C1 segment of cervical spinal cord (tissue), 14 donors: ENCODE data around the gene OR2A1.
"Not testable (repeated sequence)": the region's sequence is repeated elsewhere in the genome, so short reads cannot be mapped to it uniquely, and the experiment has no call there.

ENCODE experiments used
- DNase-seq, 14 donors: peaks; one replicate each; lab custom pipeline; 2025; lab: John Stamatoyannopoulos, UW

Gene OR2A1, protein sequence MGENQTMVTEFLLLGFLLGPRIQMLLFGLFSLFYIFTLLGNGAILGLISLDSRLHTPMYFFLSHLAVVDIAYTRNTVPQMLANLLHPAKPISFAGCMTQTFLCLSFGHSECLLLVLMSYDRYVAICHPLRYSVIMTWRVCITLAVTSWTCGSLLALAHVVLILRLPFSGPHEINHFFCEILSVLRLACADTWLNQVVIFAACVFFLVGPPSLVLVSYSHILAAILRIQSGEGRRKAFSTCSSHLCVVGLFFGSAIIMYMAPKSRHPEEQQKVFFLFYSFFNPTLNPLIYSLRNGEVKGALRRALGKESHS

DNA sequence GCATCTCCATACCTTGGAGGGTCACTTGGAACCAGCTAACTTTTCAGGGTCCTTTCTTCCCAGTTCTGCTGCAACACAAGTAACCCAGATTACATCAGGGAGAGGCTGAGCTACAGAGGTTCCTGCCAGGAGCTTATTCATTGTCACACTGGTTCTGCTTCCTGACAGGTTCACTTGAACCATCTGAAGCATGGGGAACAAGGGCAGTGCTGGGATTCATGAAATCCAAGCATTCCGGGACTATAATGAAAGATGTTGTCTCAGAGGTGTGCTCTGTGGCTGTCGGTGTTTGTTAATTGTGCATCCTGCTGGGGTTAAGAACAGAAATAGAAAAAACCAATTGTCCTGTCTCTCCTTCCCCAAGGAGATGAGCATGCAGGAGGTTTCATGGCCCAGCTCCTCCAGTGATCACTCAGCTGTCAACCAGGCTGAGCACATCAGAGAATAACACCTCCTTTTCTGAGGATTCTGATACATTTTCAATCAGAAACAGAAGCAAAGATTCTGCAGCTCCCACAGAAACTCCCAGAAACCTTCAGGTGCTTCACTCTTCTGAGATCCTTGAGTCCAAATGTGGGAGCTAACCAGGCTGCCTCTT lies at the start of gene OR2A1:
Gene OR2A1, plus strand, starts transcription at position 548 of the 598 bp plus-strand sequence. CDS start 5,706 bp downstream, outside the sequence.
- DNase-seq: not testable (repeated sequence)

DNA sequence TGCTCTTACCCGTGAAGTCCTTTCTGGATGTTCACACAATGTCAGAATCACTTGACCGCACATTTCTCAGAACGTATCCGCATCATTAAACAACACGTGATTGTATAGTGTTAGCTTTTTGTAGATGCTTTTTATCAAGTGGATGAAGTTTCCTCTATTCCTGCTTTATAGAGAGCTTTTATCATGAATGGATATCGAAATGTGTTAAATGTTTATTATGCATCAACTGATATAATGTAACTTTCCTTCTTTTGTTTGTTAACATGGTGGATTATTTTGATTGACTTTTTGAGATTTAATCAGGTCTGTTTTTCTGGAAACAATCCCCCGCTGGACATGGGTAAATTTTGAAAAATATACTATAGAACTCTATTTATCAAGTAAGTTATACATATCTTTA lies 47.5 kb upstream of the OR2A1 start, which contains the start of gene OR2A7:
Gene OR2A7, minus strand, starts transcription at position 101 of the 400 bp plus-strand sequence. CDS start 5,164 bp downstream, outside the sequence.
- not testable (repeated sequence) for DNase-seq

DNA sequence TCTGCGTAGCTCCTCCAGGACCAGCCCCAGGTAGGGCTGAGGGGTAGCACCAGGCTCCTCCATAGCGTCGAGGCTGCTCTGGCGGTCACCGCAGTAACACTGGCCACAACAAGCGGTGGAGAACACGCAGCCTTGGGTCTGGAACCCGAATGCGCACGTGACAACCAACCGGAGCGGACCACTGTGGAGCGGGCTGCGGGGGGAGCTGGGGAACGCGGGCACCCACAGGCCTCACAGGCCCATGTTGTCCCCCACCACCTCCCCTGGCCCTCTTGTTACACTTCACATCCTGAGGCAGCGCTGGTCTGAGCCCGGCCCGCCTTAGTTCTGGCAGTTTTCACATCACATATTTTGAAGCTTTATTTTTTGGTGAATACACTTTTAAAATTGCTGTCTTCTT lies 43.0 kb upstream of the OR2A1 start, which contains the start of gene CTAGE8:
Gene CTAGE8, minus strand, starts transcription at position 101 of the 400 bp plus-strand sequence. Its CDS starts 38 bp downstream, at position 63.
- DNase-seq: not testable (repeated sequence)

DNA sequence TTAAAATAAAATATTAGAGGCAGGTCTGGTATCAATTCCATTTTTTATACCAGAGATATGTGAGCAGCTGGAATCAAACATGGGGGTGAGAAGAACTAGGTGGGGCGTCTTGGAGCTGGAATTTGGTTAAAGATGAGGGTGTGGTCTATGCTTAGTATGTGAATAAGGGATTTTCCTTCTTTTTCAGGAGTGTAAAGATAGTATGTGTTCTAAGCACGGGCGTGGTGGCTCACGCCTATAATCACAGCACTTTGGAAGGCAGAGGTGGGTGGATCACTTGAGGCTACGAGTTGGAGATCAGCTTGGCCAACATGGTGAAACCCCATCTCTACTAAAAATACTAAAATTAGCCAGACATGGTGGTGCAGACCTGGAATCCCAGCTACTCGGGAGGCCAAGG lies 36.9 kb upstream of the OR2A1 start:
- DNase-seq: not testable (repeated sequence)

DNA sequence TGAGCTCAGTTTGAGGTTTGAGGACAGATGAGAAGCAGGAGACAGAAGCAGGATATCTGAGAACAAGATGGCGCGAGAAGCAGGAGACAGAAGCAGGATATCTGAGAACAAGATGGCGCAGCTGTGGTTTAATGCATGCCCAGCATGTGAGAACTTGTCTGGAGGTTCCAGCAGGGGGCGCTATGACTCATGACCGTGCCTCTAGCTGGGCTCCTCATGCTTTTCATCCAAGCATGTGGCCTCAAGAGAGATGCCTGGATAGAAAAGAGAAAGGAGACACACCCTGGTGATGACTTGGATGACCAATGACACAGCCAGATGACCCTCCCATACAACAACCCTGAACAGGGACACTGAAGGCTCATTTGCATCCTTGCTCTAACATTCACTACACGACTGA lies 32.2 kb upstream of the OR2A1 start:
- not testable (repeated sequence) for DNase-seq

DNA sequence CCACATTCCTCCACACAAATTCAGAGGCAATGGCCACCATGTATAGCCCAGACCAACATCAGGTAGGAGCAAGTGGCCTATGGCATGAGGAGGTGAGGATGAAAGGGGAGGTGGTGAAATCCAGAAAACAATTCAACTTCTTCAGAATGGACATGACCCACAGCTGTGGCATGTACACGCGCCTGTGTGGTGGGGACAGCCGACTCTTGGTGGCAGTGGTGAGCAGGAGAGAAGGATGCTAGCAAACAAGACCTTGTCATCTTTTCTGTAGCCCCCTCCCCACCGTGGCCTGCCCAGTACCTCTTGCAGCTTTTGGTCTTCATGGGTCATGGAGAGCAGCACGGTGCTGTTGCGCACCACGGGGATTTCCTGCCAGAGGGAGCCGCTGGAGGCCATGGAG lies 30.2 kb upstream of the OR2A1 start:
- DNase-seq: not testable (repeated sequence)

DNA sequence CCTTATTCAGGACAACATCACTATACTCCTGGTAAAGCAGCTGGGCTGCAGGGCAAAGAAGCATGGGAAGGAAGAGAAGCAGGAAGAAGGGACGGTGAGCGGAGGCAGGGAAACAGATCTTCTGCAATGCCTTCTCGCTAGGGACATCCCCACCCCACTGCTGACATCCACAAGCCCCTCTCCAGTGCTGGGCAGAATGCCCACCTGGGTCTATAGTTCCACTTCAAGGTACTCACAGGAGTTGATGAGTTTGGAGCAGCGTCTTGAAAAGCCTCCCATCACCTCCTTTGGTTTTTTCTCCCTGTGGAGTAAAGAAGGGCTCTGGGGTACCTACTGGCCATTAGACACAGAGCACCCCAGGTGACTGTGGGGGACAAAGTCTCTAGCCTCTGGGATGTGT lies 29.7 kb upstream of the OR2A1 start:
- not testable (repeated sequence) for DNase-seq

DNA sequence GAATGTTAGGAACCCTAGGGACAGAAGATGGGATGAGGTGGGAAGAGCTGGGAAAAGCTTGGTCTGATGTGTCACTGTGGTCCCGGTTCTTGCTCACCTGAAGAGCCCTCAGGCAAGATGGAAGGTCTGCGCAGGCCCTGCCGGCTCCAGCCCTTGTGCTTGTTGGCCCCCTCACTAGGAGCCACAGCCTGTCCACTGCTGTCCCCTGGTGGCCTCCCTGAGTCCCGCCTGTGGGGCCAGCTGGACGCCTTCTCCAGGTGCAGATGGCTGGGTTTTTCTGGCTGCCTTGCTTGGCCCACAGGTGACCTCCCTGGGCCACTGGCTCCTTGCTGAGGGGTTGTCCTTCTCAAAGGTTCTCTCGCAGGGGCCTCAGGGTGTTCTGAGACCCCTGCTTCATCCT lies 28.5 kb upstream of the OR2A1 start:
- not testable (repeated sequence) for DNase-seq

DNA sequence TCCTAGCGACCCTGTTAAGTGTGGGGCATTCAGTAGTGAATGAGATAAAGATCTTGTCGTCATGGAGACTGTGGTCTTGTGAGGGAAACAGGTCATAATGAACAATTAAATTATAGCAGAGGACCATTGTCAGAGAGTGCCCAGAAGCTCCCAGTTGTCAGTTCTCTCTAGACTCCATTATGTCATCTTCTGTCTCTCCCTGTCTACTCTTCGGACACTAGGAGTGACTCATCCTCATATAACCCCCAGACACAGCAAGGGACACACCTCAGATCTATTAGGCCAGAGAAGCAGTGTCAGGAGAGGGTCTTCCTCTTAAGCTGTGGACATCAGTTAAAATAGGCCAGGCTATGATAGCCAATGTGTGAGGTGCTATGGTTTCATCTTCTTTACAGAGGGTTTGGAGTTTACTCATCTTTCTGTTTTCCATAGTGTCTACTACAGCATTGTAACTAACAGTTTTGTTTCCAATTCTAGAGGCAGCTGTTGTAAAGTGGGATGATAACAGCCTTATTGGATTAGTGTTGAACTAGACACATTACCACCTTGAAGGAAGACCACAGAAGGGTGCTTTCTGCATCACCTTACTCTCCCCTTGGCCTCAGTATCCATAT lies 24.9 kb upstream of the OR2A1 start:
- DNase-seq: not testable (repeated sequence)

DNA sequence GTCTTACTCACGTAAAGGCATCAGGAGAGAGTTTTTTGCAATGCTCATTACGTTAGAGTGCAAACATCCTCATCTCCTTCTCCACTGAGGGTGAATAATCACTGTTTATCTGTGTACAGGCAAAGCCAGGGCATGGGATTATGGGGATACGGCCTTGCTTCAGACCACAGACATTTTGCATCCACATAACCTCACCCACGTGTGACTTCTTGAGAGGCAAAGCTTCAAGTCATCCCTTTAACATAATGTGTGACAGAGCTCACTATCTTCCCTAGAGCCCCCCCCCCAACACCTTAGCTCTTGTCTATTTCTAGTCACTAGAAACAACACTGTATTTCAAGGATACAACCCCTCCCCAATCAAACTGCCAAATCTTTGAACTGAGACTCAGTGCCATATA lies 20.6 kb upstream of the OR2A1 start:
- not testable (repeated sequence) for DNase-seq

DNA sequence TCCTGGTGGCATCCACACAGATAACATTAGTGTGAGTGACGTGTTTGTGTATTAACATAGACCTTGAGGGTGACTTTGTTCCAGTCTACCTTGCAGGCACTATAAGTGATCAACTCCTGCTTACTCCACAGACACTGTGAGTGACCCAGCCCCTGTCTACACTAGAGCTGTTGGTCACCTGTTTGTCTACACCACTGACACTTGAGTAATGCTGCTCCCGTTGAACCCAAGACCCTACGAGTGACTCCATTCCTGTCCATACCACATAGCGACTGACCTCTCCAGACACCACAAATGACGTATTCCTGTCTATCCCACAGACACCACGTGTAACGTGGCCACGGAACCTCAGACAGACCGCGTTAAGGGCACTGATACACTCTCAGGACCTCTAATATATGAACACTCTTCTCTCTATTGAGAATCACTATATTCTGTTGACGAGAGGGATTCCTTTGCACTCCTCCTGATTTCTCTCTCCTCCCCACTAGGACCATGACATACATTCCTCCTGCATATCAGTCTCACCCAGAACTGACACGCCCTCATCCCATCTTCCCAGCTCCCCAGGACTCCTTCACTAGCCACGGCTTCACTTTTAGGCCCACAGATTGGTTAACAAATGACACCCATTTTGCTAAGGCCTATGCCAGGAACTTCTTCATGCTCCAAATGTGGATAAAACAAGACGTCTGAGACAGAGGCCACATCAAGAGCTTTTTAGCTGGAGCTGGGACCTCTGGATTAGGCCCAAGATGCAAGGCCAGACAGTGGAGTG lies 19.6 kb upstream of the OR2A1 start:
- not testable (repeated sequence) for DNase-seq

DNA sequence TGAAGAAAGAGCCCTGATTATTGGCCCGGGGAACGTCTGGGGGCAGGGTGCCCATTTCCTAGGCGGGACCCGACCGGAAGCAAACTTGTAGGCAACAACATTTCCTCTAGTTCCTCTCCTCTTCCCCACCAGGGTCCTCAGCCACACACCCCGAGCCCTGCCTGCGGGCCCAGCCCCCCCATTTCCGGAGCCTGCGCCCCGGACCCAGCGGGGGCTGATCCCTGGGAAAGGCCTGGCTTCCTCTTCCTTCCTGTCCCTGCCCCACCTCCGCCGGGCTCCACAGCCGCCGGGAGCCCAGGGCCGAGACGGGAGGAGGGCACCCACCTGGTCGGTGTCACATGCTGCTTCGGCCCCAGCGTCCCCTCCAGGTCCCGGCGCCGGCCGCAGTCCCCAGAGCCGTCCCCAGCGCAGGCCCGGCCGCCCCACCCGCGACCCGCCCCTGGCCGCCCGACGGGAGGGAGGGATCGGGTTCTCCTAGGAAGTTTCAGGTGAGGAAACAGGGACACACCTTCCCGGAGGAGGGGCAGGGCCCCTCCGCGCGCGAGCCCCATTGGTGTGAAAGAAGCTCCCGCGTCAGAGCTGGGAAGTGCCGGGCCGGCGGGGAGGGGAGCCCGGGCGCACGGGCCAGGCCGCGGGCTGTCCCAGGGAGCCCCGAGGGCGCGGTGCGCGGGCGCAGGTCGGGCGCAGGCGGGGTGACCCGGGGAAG lies 18.3 kb upstream of the OR2A1 start:
- DNase-seq: not testable (repeated sequence)

DNA sequence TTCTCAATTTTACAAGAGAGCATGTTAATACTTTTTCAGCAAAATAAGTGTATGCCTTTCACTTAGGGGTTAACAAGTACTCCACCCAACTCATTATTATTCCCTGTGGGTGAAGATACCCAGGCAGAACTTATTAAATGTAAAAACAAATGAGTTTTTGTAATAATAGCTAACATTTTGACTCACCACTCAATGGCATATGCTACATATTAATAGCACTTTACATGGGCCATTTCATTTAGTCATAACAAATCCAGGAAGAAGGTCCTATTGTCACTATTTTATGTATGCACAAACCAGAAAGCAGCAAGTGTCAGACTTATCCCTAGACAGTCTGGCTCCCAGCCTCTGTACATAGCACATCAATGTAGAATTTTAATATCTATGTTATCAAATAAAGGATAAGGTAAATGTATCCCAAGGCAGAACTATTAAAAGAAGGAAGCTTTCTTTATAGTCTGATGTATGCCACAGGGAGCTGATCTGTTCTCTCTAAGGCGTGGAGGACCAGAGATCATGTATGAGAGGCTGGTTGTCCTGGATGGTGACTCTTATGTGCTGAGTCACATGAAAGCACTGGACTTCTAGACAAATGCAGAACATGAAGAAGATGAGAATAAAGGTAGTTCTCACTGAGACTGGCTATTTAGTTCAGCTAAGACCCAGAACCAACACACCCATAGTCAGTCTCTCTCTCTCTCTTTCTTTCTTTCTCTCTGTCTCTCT lies 9.5 kb upstream of the OR2A1 start:
- not testable (repeated sequence) for DNase-seq

DNA sequence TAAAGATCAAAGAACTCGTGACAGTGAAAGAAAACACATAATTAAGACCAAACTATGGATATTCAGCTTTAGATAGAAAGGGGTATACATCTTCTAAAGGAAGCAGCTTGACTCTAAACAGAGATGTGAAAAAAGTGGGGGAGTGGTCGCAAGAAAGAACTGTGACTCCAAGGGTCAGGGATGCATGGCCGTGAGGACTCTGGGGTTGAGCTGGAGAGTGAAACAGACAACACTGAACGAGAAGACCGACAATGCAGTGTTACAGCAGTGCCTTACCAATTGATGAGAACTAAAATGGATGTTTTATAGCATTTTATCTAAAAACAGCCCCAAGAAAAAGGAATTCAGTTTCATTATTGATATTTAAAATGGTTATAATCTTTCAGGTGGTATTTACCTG lies 8.6 kb upstream of the OR2A1 start:
- DNase-seq: not testable (repeated sequence)

DNA sequence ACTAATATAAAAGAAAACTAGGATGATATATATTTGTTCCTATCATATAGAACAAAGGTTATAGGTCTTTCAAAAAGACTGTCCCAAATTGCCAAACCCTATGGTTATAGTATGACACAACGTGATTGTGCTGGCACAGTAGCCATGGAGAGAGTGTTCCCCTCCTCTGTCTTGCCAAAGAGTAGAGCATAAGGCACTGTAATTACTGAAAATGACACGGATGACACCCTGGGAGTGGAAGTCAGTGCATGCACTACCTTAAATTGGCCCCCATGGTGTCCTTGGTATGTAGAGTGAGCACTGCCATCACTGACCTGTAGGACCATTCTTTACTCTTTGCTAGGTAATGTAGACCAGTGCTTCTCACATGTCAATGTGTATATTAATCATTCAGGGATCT lies 7.1 kb upstream of the OR2A1 start:
- DNase-seq: not testable (repeated sequence)

DNA sequence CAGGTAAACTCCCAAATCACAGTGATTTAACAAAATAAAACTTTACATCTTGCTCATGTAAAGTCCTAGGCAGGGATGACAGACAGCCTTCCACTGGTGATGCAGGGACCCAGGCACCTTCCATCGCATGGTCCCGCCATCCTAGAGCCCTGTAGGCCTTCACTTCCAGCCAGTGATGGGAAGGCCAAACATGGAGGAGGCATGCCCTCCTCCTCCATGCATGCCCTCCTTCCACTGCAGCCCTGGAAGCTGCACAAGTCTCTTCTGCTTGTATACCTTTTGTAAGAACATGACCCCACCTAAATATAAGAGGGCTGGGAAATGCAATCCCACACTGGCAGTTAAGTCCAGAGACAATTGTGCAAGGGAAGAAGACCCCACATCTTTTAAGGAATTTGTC lies 2.5 kb upstream of the OR2A1 start:
- DNase-seq: not testable (repeated sequence)

DNA sequence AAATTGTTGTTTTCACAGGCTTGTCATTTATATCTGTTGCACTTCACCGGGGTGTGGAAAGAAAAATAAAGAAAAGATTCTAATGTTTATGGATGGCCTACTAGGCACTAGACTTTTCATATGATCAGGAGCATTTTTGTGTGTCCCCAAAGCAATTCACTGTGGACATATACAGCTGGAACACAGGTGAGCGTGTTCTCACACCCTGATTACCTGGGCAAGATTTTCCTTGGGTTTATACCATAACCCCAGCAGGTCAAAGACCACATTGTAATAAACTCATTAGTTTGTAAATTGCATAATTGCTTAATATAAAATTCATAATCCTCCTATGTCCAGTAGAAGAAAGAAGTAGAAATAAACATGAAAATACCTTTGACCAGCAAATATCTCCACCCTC lies 1.0 kb upstream of the OR2A1 start:
- DNase-seq: not testable (repeated sequence)

DNA sequence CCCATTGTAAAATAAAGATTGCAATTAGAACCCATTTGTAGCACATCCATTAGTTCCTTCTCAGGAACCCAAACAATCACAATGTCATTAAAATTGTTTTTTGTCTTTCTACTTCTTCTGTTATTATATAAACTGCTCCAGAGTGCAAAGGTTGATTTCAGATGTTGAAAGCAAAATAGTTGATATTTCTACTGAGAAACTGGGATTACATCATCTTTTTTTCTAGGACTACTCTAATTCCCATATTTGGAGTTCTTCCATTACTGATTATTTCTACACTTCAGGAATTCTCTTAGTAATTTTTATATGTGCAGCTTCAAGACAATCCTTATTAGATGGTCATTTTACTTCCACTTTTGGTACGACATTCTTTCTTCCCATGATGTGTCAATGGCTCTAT lies 5.3 kb downstream of the OR2A1 start:
- not testable (repeated sequence) for DNase-seq

DNA sequence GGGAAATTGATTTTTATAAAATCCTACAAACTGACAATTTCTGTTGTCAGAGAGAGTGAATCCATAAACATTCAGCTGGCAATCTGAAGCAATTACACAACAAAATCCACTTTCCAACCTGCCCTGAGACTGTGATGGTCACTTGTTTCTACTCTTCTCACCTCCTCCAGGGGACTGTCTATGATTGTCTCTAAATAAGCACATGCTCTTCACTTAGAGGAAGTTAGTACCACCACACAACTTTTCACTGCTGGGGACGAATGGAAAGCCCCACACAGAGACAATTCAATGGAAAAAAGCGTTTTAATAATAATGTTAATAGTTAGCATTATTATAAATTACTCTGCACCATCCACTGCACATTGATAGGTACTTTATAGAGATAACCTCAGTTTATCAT lies 7.3 kb downstream of the OR2A1 start:
- DNase-seq: not testable (repeated sequence)

DNA sequence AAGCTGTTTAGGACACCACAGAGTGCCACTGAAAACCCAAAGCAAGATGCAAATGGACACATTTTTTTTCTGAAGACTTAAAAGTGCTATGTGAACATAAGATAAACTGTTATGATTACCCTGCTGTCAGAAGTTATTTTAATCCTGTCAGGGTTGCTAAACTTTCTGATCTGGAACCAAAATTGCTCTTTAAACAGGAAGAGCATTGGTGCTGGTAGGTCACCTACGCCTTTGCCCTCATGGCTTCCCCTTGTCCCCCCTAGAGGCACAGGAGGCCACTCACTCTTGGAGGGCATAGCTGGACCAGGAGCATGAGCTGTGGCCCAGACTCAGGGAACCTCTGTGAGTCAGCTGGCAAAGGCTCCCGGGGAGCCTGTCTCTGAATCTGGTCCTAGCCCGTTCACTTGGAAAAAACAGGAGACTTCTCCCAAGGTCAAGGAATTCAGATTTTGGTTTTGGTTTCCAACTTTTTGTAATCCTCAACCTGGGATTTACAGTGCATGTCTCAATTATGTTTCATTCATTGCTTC lies 9.5 kb downstream of the OR2A1 start:
- DNase-seq: not testable (repeated sequence)
